ENCODE measurements around the gene ASPDH.

The ASPDH gene

DNA sequence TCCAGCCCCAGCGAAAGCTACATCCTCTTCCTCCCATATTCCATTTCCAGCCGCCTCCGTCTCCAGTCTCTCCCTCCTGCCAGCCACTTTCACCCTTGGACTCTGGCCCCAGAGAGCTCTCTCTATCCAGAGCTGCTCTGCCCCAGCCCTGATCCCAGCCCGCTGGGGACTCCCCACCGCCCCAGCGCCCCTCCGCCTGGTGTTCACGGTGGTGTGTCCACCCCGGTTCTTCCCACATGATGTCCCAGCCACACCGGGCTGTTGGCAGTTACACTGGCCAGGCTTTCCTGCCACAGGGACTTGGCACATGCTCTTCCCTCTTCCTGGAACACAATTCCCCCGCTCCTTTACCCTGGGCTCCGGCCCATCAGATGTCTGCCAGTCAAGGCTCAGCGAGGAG is 48.7 kb downstream of the ASPDH start:
- DNase-seq = no peak
- no peak overlapping the region for H3K4me3 ChIP-seq (ENCODE audit: low read depth, low read length)
- peak overlapping the region; percentile 49; the same call in 1 of the 2 replicates for H3K27ac ChIP-seq

DNA sequence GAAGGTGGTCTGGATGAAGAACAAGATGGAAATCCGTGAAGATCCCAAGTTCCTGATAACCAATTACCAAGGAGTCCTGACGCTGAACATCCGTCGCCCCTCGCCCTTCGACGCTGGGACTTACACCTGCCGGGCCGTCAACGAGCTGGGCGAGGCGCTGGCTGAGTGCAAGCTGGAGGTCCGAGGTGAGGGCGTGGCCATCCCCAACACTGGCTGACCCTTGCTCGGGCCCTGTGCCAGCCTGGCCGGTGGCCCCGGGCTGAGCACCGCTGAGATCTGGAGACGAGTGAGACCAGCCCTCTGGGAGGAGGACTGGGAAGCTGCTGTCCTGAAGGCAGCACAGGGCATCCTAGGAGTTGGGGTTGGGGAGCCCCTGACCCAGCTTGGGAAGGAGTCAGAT is 49.4 kb downstream of the ASPDH start:
- no peaks in the 10 kb centered on the region for H3K27me3 ChIP-seq (ENCODE audit: insufficient read depth, low read depth, severe bottlenecking)

More for the DNA sequence above, 48.7 kb downstream of the ASPDH start:
- Histone ChIP-seq H3K27me3 (ENCODE audit: insufficient read depth, low read depth, severe bottlenecking) (no peaks in the 10 kb centered on the region), H3K9me3 (ENCODE audit: severe bottlenecking) (no peaks in the 10 kb centered on the region), H3K36me3 (no peaks in the 10 kb centered on the region)
- TF ChIP-seq, protein P1, sequence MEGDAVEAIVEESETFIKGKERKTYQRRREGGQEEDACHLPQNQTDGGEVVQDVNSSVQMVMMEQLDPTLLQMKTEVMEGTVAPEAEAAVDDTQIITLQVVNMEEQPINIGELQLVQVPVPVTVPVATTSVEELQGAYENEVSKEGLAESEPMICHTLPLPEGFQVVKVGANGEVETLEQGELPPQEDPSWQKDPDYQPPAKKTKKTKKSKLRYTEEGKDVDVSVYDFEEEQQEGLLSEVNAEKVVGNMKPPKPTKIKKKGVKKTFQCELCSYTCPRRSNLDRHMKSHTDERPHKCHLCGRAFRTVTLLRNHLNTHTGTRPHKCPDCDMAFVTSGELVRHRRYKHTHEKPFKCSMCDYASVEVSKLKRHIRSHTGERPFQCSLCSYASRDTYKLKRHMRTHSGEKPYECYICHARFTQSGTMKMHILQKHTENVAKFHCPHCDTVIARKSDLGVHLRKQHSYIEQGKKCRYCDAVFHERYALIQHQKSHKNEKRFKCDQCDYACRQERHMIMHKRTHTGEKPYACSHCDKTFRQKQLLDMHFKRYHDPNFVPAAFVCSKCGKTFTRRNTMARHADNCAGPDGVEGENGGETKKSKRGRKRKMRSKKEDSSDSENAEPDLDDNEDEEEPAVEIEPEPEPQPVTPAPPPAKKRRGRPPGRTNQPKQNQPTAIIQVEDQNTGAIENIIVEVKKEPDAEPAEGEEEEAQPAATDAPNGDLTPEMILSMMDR (IDR thresholded peaks at IDR 0.05; ENCODE audit: low read depth, low read length) = no peak

DNA sequence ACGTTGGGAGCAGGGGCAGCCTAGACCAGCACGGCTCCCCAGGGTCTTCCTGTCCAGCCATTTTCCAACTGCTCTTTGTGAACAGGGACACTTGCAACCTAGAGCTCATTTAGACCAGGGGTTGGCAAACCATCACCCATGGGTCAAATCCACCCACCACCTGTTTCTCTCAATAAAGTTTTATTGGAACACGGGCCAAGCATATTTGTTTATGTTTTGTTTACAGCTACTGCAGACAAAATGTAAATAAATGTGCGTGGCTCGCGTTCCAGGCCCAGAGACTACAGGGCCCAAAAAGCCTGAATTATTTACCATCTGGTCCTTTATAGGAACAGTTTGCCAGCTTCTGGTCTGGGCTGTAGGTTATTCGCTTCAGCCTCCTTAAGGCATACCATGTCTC is 50.7 kb downstream of the ASPDH start:
- no peak overlapping the region for H3K4me3 ChIP-seq (ENCODE audit: low read depth, low read length)
- H3K9me3 ChIP-seq (ENCODE audit: severe bottlenecking) = no peaks in the 10 kb centered on the region
- H3K36me3 ChIP-seq = no peaks in the 10 kb centered on the region
- DNase-seq = no peak
- H3K27ac ChIP-seq = no peak overlapping the region
- TF ChIP-seq, protein P1 (IDR thresholded peaks at IDR 0.05; ENCODE audit: low read depth, low read length) = no peak
- no peaks in the 10 kb centered on the region for H3K27me3 ChIP-seq (ENCODE audit: insufficient read depth, low read depth, severe bottlenecking)

More for the DNA sequence above, 49.4 kb downstream of the ASPDH start:
- Histone ChIP-seq H3K9me3 (ENCODE audit: severe bottlenecking) (no peaks in the 10 kb centered on the region), H3K36me3 (no peaks in the 10 kb centered on the region), H3K4me3 (ENCODE audit: low read depth, low read length) (no peak overlapping the region), H3K27ac (no peak overlapping the region)
- DNase-seq = no peak
- TF ChIP-seq, protein P1 (IDR thresholded peaks at IDR 0.05; ENCODE audit: low read depth, low read length) = no peak
